Right atrium auricular region (tissue), 2 donors: ENCODE results near the gene CDX4. TPM values are rescaled to one million over a fixed set of nuclear protein-coding genes. Genes with fewer than 3 reads are reported as not detected.

Experiments used
- DNase-seq: peaks from one replicate; pipeline ENCODE4 v3.0.0-alpha.2; 2019; ENCODE audit warnings: low spot score
- H3K27ac ChIP-seq, 2 donors: fragments of 200-600 bp; sonication (generic); 1 replicate in 1 of 2; 2 replicates in 1 of 2; pipeline ENCODE4 v1.5.1; 2016 to 2019
- H3K27me3 ChIP-seq, 2 donors: fragments of 200-600 bp; sonication (generic); one replicate each; pipeline versions ENCODE4 v1.5.1 to v1.6.0; 2017 to 2019
- H3K36me3 ChIP-seq: fragments of 200-600 bp; sonication (generic); one replicate; pipeline ENCODE4 v1.5.1; 2016
- H3K4me1 ChIP-seq, 2 donors: fragments of 200-600 bp; sonication (generic); one replicate each; pipeline versions ENCODE4 v1.5.1 to v1.6.0; 2017 to 2019
- H3K4me3 ChIP-seq, 2 donors: fragments of 200-600 bp; sonication (generic); 1 replicate in 1 of 2; 2 replicates in 1 of 2; pipeline ENCODE4 v1.5.1; 2017 to 2019; ENCODE audit warnings: mild to moderate bottlenecking in 1 of 2, moderate library complexity in 1 of 2
- H3K9me3 ChIP-seq, 2 donors: fragments of 200-600 bp; sonication (generic); one replicate each; pipeline ENCODE4 v1.5.1; 2019
- total RNA-seq, 2 donors: library from RNA; depleted of rRNA; stranded (reverse); fragments of >200 nt; gene quantifications; one replicate each; pipeline ENCODE4 v1.1.0, GENCODE V29; 2016
- TF ChIP-seq, protein P1 (sequence below), 2 donors: fragments of 200-600 bp; sonication (generic); IDR thresholded peaks; one replicate each; pipeline ENCODE4 v1.5.1; 2019; ENCODE audit warnings: antibody characterized with exemption in 2 of 2

Gene CDX4, protein sequence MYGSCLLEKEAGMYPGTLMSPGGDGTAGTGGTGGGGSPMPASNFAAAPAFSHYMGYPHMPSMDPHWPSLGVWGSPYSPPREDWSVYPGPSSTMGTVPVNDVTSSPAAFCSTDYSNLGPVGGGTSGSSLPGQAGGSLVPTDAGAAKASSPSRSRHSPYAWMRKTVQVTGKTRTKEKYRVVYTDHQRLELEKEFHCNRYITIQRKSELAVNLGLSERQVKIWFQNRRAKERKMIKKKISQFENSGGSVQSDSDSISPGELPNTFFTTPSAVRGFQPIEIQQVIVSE
- total RNA-seq, result not detected

DNA sequence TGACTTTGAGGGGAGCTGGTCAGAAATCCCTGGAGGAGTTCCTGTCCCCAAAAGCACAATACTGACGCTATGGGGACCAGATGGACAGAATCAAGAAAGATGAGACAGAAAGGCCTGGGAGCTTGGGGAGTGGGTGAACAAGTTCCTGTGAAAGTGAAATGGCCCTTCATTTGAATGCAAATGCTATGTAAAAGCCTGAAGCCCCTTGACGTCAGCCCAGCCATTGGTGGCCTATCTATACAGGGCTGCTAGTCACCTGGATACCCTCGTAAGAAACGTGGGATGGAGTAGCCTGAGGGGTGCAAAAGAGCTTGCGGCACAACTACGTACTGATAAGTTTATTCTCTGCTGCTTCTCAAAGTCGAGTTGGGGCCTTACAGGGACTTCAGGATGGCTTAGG is at the start of gene CDX4:
CDX4 (plus strand) TSS at position 223 of the 400 bp plus-strand sequence. CDS start 201 bp downstream, outside the sequence.
- no peaks in the 10 kb centered on the region for H3K4me1 ChIP-seq
- DNase-seq, result no peak
- TF ChIP-seq, protein P1, sequence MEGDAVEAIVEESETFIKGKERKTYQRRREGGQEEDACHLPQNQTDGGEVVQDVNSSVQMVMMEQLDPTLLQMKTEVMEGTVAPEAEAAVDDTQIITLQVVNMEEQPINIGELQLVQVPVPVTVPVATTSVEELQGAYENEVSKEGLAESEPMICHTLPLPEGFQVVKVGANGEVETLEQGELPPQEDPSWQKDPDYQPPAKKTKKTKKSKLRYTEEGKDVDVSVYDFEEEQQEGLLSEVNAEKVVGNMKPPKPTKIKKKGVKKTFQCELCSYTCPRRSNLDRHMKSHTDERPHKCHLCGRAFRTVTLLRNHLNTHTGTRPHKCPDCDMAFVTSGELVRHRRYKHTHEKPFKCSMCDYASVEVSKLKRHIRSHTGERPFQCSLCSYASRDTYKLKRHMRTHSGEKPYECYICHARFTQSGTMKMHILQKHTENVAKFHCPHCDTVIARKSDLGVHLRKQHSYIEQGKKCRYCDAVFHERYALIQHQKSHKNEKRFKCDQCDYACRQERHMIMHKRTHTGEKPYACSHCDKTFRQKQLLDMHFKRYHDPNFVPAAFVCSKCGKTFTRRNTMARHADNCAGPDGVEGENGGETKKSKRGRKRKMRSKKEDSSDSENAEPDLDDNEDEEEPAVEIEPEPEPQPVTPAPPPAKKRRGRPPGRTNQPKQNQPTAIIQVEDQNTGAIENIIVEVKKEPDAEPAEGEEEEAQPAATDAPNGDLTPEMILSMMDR (IDR thresholded peaks at IDR 0.05), result no peak
- no peak within 1 kb of the TSS for H3K27ac ChIP-seq
- H3K9me3 ChIP-seq, result no peaks in the 10 kb centered on the region
- no peak within 1 kb of the TSS for H3K4me3 ChIP-seq
- H3K27me3 ChIP-seq, result peaks cover 0 to 8% of the 10 kb centered on the region in 2 donors
- no peaks in the 10 kb centered on the region for H3K36me3 ChIP-seq

DNA sequence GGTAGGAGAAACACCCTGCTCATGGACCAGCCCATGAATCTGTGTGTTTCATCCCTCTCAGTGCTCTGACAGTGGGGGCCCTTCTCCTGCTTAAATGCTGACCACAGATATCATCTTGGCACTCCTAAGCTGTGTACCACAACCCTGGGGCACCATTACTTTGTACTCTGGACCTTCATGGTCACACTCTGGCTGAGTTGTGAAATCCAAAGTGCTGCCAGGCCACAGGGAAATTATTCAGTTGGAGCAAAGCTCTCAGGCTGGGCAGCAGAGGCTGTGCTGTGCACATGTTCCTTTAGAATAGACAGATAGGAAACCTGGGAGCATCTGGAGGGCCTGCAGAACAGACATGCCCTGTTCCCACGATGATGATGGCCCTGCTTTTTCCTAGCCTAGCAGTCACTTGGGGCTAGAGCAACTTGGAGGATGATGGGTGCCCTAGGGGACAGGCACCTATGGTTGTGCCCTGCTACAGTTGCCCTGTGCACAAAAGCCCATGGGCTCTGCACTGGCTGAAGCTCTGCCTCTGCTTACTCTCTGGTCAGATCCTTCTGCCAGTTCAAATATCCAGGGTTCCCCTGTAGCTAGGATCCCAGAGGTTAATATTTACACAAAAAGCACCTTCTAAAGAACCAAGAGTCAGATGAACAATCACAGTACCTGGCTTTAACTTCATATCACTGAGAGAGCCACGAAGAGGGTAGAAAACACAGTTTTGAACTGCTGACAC is 48.5 kb upstream of the CDX4 start:
- TF ChIP-seq, protein P1 (IDR thresholded peaks at IDR 0.05), result no peak
- Histone ChIP-seq H3K9me3 (no peaks in the 10 kb centered on the region), H3K27ac (no peak overlapping the region)

DNA sequence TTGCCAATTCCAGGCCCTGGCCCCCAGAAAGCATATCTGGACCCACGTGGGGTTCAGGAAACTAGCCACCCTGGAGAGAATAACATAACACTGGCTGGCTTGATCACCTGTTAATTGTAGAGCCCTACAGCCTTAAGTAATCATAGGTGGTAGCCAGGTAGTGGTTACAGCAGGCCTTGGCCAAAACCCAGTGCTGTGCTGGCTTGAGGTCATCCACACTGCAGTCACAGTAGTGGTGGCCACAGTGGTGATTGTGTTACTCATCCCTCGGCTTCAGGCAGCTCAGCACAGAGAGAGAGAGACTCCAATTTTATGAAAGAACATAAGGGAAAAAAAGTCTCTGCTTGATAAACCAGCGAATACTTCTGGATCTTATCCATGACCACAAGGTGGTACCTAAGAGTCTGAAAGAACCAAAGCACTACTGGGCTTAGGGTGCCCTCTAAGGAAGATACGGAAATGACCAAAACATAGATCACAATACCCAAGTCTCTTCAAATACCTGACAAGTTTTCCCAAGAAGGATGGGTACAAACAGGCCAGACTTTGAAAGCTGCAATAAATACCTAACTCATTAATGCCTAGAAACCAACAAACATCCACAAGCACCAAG is 46.6 kb upstream of the CDX4 start:
- DNase-seq, result no peak
- Histone ChIP-seq H3K4me1 (no peaks in the 10 kb centered on the region), H3K4me3 (no peak overlapping the region), H3K27ac (no peak overlapping the region), H3K27me3 (no peaks in the 10 kb centered on the region), H3K9me3 (peaks cover 0 to under 1% of the 10 kb centered on the region in 2 donors), H3K36me3 (no peaks in the 10 kb centered on the region)
- TF ChIP-seq, protein P1 (IDR thresholded peaks at IDR 0.05), result no peak

More for the DNA sequence above, 48.5 kb upstream of the CDX4 start:
- H3K27me3 ChIP-seq, result no peaks in the 10 kb centered on the region
- DNase-seq, result no peak
- H3K4me1 ChIP-seq, result no peaks in the 10 kb centered on the region
- no peak overlapping the region for H3K4me3 ChIP-seq
- H3K36me3 ChIP-seq, result no peaks in the 10 kb centered on the region

DNA sequence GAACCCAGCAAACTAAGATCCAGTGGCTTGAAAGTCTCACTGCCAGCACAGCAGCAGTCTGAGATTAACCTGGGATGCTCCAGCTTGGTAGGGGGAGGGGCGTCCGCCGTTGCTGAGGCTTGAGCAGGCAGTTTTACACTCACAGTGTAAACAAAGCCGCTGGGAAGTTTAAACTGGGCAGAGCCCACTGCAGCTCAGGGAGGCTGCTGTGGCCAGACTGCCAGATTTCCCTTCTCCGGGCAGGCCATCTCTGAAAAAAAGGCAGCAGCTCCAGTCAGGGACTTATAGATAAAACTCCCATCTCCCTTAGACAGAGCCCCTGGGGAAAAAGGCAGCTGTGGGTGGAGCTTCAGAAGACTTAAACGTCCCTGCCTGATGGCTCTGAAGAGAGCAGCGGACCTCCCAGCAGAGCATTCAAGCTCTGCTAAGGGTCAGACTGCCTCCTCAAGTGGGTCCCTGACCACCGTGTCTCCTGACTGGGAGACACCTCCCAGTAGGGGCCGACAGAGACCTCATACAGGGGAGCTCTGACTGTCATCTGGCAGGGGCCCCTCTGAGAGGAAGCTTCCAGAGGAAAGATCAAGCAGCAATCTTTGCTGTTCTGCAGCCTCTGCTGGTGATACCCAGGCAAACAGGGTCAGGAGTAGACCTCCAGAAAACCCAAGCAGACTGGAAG is 45.1 kb upstream of the CDX4 start:
- DNase-seq, result no peak
- Histone ChIP-seq H3K27me3 (no peaks in the 10 kb centered on the region), H3K4me3 (no peak overlapping the region), H3K4me1 (no peaks in the 10 kb centered on the region), H3K27ac (no peak overlapping the region), H3K36me3 (no peaks in the 10 kb centered on the region), H3K9me3 (peaks cover 0 to 10% of the 10 kb centered on the region in 2 donors)
- TF ChIP-seq, protein P1 (IDR thresholded peaks at IDR 0.05), result no peak

DNA sequence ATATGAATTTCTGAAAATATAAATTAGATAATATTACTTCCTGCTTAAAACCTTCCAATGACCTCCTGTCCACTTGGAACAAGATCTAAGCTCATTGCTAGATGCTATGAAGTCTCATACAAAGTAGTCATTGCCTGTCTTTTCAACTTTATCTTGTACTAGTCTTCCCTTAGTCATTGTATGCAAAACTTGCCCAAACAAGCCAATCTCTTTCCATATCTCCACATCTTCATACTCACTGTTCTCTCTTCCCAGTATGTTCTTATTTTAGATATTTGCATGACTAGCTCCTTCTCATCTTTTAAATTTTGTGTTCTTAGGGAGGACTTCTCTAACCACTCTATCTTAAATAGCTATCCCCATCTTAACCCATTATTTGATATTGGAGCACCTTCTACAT is 33.9 kb upstream of the CDX4 start:
- Histone ChIP-seq H3K4me3 (no peak overlapping the region), H3K27ac (no peak overlapping the region), H3K9me3 (peaks cover 3 to 9% of the 10 kb centered on the region in 2 donors), H3K4me1 (no peaks in the 10 kb centered on the region), H3K27me3 (no peaks in the 10 kb centered on the region), H3K36me3 (no peaks in the 10 kb centered on the region)
- TF ChIP-seq, protein P1 (IDR thresholded peaks at IDR 0.05), result no peak
- no peak for DNase-seq
